Globus pallidus (tissue), 1 donor: Measurements from ENCODE around the gene TMEM91.
A peak's percentile ranks its signal among the peaks of the same experiment; 100 is the strongest.
"Not testable (repeated sequence)": the region's sequence is repeated elsewhere in the genome, so short reads cannot be mapped to it uniquely, and the experiment has no call there.

Experiments
- DNase-seq: peaks from one replicate; pipeline ENCODE4 v3.0.0-alpha.2; 2015; ENCODE audit warnings: low spot score

Gene TMEM91

DNA sequence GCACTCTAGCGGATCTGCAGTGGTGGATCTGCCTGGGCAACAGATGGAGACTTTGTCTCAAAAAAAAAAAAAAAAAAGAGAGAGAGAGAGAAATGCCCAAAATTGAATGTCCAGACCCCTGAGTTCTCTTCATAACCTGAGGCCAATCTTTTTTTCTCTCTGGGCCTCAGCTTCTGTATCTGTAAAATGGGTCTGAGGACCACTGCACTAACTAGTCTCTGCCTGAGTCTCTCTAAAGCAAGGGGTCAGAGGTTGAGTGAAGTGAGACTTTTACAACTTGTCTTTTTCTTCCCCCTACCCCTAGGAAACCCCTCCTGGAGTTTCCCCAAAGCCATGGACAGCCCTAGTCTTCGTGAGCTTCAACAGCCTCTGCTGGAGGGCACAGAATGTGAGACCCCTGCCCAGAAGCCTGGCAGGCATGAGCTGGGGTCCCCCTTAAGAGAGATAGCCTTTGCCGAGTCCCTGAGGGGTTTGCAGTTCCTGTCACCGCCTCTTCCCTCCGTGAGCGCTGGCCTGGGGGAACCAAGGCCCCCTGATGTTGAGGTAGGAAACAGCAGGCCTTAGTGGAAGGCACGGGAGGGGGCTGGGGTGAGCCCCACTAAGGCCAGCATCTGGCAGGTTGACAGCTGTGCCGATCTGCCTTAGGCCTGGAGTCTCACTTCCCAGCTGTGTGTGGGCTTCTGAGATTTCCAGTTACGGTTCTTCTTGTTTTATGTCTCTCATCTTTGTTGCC, 1.8 kb downstream of the TMEM91 start:
- no peak for DNase-seq

DNA sequence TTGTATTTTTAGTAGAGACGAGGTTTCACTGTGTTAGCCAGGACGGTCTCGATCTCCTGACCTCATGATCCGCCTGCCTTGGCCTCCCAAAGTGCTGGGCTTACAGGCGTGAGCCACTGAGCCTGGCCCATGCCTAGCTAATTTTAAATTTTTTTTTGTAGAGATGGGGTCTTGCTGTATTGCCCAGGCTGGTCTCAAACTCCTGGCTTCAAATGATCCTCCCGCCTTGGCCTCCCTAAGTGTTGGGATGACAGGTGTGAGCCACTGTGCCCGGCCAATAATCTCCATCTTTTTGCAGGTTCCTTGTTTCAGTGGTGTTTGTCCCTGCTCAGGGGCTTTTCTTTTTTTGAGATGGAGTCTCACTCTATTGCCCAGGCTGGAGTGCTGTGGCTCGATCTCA, 5.2 kb downstream of the TMEM91 start:
- not testable (repeated sequence) for DNase-seq

DNA sequence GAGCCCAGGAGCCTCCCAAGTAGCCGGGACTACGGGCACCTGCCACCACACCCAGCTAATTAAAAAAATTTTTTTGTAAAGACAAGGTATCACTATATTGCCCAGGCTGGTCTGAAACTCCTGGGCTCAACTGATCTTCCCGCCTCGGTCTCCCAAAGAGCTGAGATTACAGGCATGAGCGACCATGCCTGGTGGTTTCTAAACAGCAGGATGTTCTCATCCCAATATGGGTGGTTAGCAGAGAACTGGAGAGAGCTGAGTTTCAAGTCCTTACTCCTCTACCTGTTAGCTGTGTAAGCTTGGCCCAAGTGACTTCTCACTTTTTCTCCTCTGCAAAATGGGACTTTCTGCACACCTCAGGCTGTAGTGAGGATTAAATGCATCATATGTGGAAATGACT, 8.0 kb downstream of the TMEM91 start:
- no peak for DNase-seq

DNA sequence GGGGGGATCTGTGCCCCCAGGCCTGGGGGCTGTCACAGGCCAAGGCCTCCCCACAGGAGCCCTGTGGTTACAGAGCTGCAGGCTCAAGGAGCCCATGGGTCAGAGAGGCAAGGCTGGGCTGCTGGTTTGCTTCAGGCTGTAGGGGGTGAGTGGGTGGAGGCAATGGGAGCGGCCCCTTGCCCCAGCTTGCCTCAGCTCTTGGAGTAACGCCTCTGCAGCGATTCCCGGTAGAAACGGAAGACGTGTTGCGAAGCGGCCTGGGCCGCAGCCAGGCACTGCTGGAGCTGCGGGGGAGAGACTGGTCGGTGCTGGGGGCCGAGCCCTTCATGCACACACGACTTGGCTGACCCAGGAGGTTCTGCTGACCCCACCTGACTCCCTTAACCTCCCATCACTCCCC, 10.1 kb downstream of the TMEM91 start:
- DNase-seq, result no peak

DNA sequence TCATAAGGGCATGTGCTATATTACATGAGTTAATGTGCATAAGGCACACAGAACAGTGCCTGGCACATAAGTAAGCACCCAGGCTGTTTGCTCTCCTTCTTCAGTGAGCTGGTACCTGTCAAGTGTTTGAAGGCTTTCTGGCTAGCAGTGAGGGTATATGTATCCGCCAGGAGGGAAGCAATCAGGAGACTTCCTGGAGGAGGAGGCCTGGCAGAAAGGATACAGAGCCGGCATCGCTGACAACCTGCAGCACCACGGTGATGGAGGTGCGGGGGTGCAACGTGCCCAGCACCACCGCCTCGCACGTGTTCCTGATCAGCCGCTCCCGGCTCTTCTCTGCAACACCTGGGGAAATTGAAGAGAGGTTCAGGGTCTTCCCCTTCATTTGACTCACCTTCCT, 15.3 kb downstream of the TMEM91 start:
- DNase-seq, result no peak

- no peak for DNase-seq
Observed at GRCh38 chr19:41392775-41393174, 16.4 kb downstream of the TMEM91 start.

DNA sequence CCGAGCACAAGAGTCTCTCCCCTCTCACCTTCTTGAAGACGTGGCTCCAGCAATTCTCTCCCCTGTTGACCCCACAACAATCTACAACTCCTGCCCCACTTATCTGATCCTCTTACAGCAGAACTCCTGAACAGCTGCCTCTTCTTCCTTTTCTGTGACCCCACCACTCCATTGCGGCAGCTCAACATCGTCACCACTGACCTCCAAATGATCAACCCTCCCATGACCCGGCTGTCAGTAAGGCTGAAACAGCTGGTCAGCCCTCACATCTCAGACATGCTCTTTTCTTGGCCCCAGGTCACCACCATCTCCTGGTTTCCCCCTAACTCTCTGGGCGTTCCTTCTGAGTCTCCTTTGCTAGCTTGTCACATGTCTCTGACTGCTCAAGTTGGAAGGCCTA, 19.0 kb downstream of the TMEM91 start:
- no peak for DNase-seq

- peak; percentile 99 for DNase-seq
Observed at GRCh38 chr19:41397086-41398049, 21.0 kb downstream of the TMEM91 start, which contains the start of the genes BCKDHA and EXOSC5. Gene BCKDHA, plus strand, starts transcription at chr19:41397818. Its CDS starts 10 bp downstream, at chr19:41397828. Gene EXOSC5, minus strand, starts transcription at chr19:41397359. Its CDS starts 31 bp downstream, at chr19:41397328.

GRCh38 chr19:41398050-41398418, 21.7 kb downstream of the TMEM91 start:
- no peak for DNase-seq

GRCh38 chr19:41398598-41398997, 22.3 kb downstream of the TMEM91 start:
- no peak for DNase-seq

GRCh38 chr19:41399091-41399490, 22.8 kb downstream of the TMEM91 start:
- no peak for DNase-seq

GRCh38 chr19:41399525-41399924, 23.2 kb downstream of the TMEM91 start:
- DNase-seq, result no peak

DNA sequence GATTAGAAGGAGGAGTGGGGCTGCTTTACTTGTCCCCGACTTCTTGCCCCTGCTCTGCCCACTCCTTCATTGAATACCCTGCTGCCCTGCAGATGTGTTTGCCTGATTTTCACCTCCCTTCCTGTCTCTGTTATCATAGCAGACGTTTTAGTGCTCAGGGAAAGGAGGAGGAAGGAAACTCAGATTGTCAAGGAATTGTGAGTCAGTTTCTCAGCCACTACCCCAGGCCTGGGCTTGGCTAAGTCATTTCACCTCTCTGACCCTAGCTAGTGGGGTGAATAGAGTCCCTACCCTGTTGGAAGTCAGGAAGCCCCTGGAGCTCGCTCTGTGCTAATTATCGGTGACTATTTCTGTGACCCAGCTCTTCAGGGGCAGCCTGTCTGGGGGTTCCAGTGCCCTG, 25.1 kb downstream of the TMEM91 start:
- DNase-seq, result no peak

DNA sequence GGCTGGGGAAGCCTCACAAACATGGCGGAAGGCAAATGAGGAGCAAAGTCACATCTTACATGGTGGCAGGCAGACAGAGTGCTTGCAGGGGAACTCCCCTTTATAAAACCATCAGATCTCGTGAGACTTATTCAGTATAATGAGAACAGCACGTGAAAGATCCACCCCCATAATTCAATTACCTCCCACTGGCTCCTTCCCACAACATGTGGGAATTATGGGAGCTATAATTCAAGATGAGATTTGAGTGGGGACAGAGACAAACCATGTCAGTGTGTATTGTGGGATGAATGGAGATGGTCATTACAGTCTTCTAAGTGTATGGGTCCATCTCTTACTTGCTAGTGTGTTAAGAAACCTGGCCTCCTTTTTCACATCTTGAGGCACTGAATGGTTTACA, 25.7 kb downstream of the TMEM91 start:
- DNase-seq, result no peak

GRCh38 chr19:41403181-41403970, 27.0 kb downstream of the TMEM91 start:
- no peak for DNase-seq

DNA sequence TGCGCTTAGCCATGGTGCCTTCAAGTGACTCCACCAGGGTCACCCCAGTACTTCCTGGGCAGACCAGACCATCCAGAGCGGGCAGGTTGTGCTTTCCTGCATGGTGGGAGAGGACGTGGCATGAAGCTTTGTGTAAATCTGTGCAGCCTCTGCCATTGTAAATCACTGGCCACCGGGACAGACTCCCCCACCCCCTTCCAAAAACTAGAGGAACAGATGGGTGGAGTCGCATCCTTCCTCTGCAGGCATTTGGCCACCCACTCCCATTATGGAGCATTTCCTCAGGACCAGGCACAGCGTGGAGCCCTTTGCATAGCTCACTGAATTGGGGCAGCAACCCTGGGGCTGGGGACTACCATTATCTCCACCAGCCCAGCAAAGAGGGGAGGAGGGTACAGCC, 29.4 kb downstream of the TMEM91 start:
- DNase-seq, result no peak

DNA sequence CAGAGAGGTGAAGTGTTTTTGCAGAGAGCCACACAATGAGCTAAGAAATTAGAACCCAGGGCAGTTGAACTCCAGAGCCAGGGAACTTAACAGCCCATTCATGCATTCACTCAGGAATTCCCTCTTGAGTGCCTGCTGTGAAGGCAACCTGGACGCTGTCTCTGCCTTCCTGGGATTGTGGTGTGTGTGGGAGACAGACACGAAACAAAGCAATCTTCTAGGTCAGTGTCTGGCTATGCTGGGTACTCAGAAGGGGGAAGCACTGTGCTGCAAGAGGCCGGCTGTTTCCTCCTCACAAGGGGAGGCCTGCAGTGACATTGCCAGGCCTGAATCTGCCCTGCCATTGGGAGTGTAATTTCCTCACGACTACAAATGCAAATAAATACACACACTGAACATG, 30.9 kb downstream of the TMEM91 start:
- no peak for DNase-seq

DNA sequence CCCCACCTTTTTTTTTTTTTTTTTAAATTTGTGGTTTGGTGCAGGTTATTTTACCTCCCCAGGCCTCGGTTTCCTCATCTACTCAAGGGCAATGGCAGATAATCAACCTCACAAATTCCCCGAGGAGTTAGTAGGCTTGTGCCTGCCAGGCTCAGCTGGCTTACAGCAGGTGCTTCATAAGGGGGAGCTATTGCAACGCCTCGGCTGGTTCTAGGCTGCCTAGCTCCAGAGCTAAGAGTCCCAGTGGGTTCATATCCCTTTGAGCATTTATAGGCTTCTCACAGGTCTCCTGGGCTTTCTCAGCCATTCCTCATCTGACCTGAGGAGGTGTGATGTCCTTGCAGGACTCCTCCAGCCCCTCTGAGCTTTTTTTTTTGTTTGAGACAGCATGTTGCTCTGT, 31.9 kb downstream of the TMEM91 start:
- DNase-seq, result no peak

- DNase-seq, result not testable (repeated sequence)
Observed at GRCh38 chr19:41408846-41409245, 32.5 kb downstream of the TMEM91 start.

DNA sequence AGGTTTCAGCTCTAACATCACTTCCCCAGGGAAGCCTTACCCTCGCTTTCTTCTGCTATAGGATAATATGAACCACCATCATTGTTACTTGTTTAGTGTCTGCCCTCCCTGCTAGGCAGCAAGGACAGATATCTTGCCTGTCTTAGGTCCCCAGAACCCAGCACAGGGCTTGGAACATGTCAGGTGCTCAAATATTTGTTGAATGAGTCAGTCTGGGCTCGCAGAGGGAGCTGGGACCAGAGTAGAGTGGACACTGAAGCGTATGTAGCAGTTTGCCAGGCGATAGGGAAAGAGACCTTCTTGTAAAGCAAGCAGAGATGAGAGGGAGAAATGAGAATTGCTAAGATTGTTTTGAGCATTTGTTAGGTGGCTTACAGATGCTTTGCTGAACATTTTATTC, 33.0 kb downstream of the TMEM91 start:
- DNase-seq, result no peak

- DNase-seq, result no peak
Observed at GRCh38 chr19:41410336-41411054, 34.2 kb downstream of the TMEM91 start.
